HG02623 (cell line): ENCODE results near the gene AP1S2.
"Not testable (repeated sequence)": the region's sequence is repeated elsewhere in the genome, so short reads cannot be mapped to it uniquely, and the experiment has no call there.

Source experiments
- ATAC-seq: cut with Tn5 transposase; IDR thresholded peaks from one replicate; pipeline ENCODE4 v1.9.1; 2021; ENCODE audit warnings: moderate library complexity; ENCODE audit not compliant: unreplicated experiment

The AP1S2 gene

GRCh38 chrX:15855568-15856221, 1.1 kb upstream of the AP1S2 start:
- ATAC-seq = no peak

- ATAC-seq = peak; percentile 36
These were observed 445 bp downstream of the AP1S2 start for GRCh38 chrX:15854080-15854655.

- no peak for ATAC-seq
These were observed 980 bp downstream of the AP1S2 start for GRCh38 chrX:15853586-15854079.

- no peak for ATAC-seq
These were observed 5.1 kb downstream of the AP1S2 start for GRCh38 chrX:15849555-15849954.

GRCh38 chrX:15848576-15848975, 6.0 kb downstream of the AP1S2 start:
- ATAC-seq = no peak

- no peak for ATAC-seq
These were observed 10.7 kb downstream of the AP1S2 start for GRCh38 chrX:15843960-15844359.

GRCh38 chrX:15841853-15842516, 12.6 kb downstream of the AP1S2 start:
- ATAC-seq = no peak

- ATAC-seq = no peak
These were observed 16.6 kb downstream of the AP1S2 start for GRCh38 chrX:15838017-15838416.

- no peak for ATAC-seq
These were observed 19.6 kb downstream of the AP1S2 start for GRCh38 chrX:15834827-15835595.

- ATAC-seq = no peak
These were observed 20.6 kb downstream of the AP1S2 start for GRCh38 chrX:15834053-15834452.

GRCh38 chrX:15831347-15831746, 23.3 kb downstream of the AP1S2 start:
- not testable (repeated sequence) for ATAC-seq

GRCh38 chrX:15829217-15829616, 25.4 kb downstream of the AP1S2 start:
- ATAC-seq = no peak

- ATAC-seq = no peak
These were observed 28.7 kb downstream of the AP1S2 start for GRCh38 chrX:15825936-15826335.

GRCh38 chrX:15822922-15823321, 31.7 kb downstream of the AP1S2 start:
- ATAC-seq = no peak

GRCh38 chrX:15820106-15821073, 34.2 kb downstream of the AP1S2 start:
- no peak for ATAC-seq

GRCh38 chrX:15816886-15817285, 37.7 kb downstream of the AP1S2 start:
- no peak for ATAC-seq

GRCh38 chrX:15816438-15816809, 38.2 kb downstream of the AP1S2 start:
- ATAC-seq = no peak

- ATAC-seq = no peak
These were observed 38.7 kb downstream of the AP1S2 start for GRCh38 chrX:15815779-15816437.

- no peak for ATAC-seq
These were observed 39.7 kb downstream of the AP1S2 start for GRCh38 chrX:15814771-15815365.
